ENCODE measurements around the gene RNF144B.
"Not testable (repeated sequence)": the region's sequence is repeated elsewhere in the genome, so short reads cannot be mapped to it uniquely, and the experiment has no call there.

Gene RNF144B

GRCh38 chr6:18451756-18452155, 64.6 kb downstream of the RNF144B start:
- no peak for DNase-seq

GRCh38 chr6:18454446-18454845, 67.3 kb downstream of the RNF144B start:
- no peak for DNase-seq

- DNase-seq: no peak
Observed at GRCh38 chr6:18457065-18457737, 70.1 kb downstream of the RNF144B start.

DNA sequence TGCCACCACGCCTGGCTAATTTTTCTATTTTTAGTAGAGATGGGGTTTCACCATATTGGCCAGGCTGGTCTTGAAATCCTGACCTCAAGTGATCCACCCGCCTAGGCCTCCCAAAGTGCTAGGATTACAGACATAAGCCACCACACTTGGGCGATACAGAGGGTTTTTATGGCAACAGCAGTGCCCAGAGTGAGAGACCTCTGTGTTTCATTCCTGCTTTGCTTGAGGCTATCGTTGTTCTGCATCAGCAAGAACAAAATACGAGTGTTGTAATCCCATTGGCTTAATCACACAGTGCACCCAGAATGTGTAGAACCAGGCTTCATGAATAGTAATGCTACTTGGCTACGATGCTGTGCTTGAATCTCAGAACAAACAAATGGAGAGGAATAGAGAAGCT, 70.9 kb downstream of the RNF144B start:
- not testable (repeated sequence) for DNase-seq

DNA sequence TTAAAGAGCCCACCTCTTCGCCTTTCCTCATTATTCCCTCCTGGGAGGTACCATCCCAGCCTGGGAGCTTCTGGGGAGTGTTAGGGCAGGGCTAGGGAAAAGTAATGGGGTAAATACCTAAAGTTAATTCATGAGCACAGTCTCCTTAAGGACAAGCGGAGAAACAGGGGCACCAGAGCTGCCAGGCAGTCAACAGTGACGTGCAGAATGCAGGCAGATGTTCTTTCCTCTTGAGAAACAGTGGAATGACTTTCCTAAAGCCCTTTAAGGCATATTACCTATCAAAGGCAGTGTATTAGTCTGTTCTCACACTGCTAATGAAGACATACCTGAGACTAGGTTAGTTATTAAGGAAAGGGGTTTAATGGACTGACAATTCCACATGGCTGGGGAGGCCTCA, 76.3 kb downstream of the RNF144B start:
- no peak for DNase-seq

- no peak for DNase-seq
Observed at GRCh38 chr6:18464176-18464575, 77.0 kb downstream of the RNF144B start.

DNA sequence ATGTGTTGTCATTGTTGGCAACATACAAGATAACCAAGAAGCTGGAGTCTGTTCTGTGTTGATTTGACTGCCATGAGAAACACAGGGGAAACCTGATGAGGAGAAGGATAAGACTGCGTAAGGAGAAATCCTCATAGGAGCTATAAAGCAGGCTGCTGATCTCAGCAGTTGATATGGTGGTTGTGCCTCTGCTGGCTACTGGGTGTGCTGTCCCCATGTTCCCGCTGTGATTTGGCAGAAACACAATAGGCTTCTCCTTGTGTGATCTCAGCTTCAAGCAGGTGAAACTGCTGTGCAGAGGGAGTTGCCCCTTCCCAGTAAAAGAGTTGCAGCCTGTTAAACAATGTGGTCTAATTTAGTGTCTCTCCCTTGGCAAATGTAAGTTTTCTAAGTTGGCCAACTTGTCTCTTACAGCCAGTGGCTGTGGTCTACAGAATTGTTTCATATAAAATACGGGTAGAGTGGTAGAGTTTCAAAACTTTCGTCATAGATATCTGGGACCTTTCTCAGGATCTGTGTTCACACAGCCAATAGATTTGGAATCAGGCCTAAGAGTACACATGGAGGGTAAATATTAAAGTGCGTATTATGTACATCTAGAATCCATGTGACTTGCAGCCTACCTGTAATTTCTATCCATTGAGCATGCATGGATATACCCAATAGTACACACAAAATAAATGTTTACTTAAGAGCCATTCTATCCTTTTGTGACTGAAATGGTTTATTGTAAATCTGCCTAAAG, 78.4 kb downstream of the RNF144B start:
- DNase-seq: no peak

DNA sequence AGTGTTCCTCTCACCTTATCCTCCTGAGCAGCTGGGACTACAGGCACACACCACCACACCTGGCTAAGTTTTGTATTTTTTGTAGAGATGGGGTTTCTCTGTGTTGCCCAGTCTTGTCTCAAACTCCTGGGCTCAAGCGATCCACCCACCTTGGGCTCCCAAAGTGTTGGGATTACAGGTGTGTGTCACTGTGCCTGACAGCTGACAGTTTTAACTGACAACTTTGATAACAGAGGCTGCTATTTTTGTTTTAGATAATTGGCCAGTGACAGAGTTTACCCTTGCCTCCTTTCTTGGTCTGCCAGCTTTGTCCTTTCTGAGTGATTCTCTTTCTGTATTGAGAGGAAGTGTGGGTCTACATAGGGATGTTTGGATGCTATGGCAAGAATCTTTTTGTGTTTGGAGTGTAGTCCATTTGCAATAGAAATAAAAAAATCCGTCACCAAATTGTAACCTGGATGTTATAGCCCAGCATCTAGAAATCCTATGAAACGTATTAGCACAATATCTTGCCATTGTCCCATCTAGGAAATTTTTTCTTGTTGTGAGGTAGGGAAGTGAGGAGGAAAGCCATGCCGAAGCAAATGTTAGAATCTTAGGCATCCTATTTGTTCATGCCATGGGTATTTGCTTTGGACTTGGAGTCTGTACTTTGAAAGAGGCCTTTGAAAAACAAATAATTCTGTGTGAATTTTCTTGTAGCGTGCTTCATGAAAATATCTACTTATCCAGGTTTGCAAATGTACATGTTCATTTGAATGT, 80.8 kb downstream of the RNF144B start:
- DNase-seq: no peak

GRCh38 chr6:18468503-18468843, 81.3 kb downstream of the RNF144B start:
- no peak for DNase-seq

DNA sequence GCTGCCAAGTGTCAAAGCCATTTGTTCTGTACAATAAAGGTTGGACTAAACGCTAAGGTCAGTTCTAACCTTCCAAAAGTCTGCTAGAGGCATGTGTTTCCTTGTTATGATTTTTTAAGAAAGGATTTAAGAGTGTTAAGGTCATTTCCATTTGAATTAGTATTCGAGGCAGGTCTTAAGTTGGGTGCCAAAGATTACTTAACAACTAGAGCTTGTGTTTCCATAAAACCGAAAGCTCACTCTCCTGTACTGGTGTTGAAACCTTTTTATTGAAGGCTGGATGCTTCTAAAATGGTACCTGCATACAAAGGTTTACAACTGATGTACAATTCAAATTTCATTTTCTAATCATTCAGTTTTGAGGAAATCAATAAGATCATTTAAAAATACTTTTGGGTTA, 82.4 kb downstream of the RNF144B start:
- DNase-seq: no peak

DNA sequence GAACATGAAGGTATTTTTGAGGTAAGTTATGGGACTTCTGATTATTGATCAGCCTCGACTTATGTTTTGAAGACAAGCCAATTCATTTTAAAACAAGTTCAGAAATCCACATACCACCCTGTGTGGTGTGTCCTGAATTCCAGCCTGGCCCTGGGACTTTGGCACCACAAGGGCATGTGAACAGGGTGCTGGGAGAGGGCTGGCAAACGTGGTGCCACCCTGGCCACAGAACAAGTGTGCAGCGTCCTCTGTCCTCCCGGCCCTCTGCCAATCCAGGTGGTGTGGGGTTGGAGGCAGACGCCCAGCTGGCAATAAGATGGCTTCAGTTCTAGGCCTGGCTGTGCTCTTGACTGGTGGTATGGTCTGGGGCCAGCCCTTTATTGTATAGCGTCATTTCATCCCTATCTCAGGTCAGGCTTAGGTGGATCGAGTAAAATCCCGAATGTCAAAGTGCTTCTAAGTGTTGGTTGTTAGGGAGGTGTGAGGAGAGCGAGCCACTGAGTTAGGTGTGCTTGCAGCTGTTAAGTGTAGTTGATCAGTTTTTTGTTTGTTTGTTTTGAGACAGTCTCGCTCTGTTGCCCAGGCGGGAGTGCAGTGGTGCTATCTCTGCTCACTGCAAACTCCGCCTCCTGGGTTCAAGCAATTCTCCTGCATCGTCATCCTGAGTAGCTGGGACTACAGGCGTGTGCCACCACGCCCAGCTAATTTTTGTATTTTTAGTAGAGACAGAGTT, 84.2 kb downstream of the RNF144B start:
- DNase-seq: no peak

GRCh38 chr6:18472941-18473340, 85.8 kb downstream of the RNF144B start:
- DNase-seq: no peak

GRCh38 chr6:18473755-18474154, 86.6 kb downstream of the RNF144B start:
- no peak for DNase-seq

- DNase-seq: no peak
Observed at GRCh38 chr6:18477301-18477941, 90.3 kb downstream of the RNF144B start.

DNA sequence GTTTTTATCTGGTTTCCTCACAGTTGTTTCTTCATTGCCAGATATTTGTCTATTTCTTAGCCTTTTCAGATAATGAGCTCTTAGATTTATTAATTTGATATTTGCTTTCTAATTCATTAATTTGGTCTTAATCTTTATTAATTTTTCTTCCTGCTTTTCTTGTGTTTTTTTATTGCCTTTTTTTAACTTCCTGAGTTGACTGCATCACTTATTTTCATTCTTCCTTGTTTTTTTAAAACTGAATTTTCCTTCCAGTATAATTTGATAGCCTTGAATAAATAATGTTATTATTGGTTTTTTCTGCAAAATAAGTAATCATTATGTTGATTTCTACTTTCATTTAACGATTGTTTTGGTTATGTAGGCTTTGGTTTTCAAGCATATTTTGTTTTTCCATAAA, 91.5 kb downstream of the RNF144B start:
- no peak for DNase-seq

- DNase-seq: no peak
Observed at GRCh38 chr6:18481870-18482269, 94.7 kb downstream of the RNF144B start.

DNA sequence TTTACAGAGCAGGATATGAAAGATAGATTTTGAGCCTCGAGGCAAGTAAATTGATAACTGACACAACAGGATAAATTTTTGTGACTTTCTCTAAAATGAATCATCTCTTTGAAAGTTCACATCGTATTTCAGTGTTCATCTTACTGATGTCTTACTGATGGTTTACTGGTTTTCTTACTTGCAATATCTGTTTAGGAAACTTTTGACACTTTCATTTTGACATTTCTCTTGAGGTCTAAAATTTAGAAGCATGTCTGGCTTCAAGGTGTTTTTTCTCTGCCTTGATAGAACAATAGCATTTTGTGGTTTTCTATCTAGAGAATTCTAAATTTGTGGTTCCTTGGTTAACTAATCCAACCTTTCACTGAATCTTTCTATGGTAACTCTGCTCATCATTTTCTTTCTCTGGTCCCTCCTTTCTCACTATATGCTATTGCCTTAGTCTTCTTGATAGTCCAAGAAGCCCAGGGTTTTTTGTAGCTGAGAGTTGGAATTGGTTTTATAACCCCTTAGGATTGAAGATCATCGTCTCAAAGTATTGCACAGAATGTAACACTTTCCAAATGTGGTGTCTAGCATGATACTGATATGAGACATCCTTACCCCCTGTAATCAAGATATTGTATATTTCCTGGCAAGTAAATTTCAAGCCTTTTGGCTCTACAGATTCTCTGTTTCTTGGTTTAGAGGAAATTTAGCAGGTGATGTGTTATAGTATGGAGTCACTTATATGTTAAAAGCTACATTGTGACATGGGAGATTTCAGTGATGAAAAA, 98.7 kb downstream of the RNF144B start:
- no peak for DNase-seq

DNA sequence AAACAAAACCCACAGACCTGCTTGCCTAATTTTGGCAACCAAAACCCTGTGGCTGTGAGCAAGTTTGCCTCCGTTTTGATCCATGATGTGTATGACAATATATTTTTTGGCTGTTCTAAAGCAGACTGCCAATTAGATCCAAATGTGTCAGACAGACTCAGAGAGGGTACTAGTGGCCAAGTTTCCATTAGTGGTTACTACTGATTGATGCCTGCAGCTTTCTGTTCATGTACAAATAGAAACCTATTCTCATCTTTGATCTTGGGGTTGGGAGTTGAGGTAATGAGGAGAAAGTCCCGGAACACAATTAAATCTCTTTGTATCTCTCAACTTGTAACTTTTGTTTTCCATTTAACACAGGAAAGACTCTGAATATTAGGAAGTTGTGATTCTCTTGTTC, 100.9 kb downstream of the RNF144B start:
- no peak for DNase-seq

GRCh38 chr6:18488526-18489270, 101.5 kb downstream of the RNF144B start:
- DNase-seq: no peak

- no peak for DNase-seq
Observed at GRCh38 chr6:18489335-18489734, 102.2 kb downstream of the RNF144B start.
